Esophagus squamous epithelium (tissue), 5 donors: ENCODE results near the gene CCDC80. TPM values are rescaled to one million over a fixed set of nuclear protein-coding genes. Genes with fewer than 3 reads are reported as not detected.
A peak's percentile ranks its signal among the peaks of the same experiment; 100 is the strongest.

Experiments
- DNase-seq: peaks from one replicate; lab custom pipeline; 2025; lab: John Stamatoyannopoulos, UW
- H3K27ac ChIP-seq, 4 donors: fragments of 200-600 bp; sonication (generic); one replicate each; pipeline ENCODE4 v1.5.1; 2016 to 2019; ENCODE audit warnings: mild to moderate bottlenecking in 1 of 4
- H3K27me3 ChIP-seq, 4 donors: fragments of 200-600 bp; sonication (generic); 1 replicate in 3 of 4; 2 replicates in 1 of 4; pipeline versions ENCODE4 v1.5.1 to v1.6.0; 2017 to 2021; ENCODE audit warnings: antibody characterized with exemption in 1 of 4
- H3K36me3 ChIP-seq, 3 donors: fragments of 200-600 bp; sonication (generic); one replicate each; pipeline ENCODE4 v1.5.1; 2016 to 2019
- H3K4me1 ChIP-seq, 3 donors: fragments of 200-600 bp; sonication (generic); one replicate each; pipeline ENCODE4 v1.5.1; 2017 to 2019
- H3K4me3 ChIP-seq, 4 donors: fragments of 200-600 bp; sonication (generic); 1 replicate in 3 of 4; 2 replicates in 1 of 4; pipeline ENCODE4 v1.5.1; 2016 to 2019; ENCODE audit warnings: mild to moderate bottlenecking in 2 of 4, moderate library complexity in 1 of 4
- H3K9me3 ChIP-seq, 3 donors: fragments of 200-600 bp; sonication (generic); one replicate each; pipeline ENCODE4 v1.5.1; 2016 to 2019
- POLR2A ChIP-seq, 4 donors: fragments of 450-650 bp; IDR thresholded peaks; one replicate each; pipeline ENCODE4 v1.6.1; 2017; ENCODE audit warnings: antibody characterized with exemption in 4 of 4, mild to moderate bottlenecking in 4 of 4, moderate library complexity in 3 of 4
- WGBS, 2 donors: methylation state at CpG; one replicate each; pipeline ENCODE4 v1.1.5; 2018; 5-methylcytosine and 5-hydroxymethylcytosine counted together
- intact Hi-C: fragments of 100-400 bp; cut with DNase I; formaldehyde crosslinking; loops from one replicate; pipeline ENCODE4 v1.15.0; 2022
- total RNA-seq, 4 donors: library from RNA; depleted of rRNA; stranded (reverse); fragments of >200 nt; gene quantifications; one replicate each; pipeline ENCODE4 v1.1.0, GENCODE V29; 2016
- TF ChIP-seq, protein P1 (sequence below), 6 experiments: fragments of 450-650 bp in 4 of 6; fragments of 200-600 bp in 2 of 6; sonication (generic) in 2 of 6; IDR thresholded peaks; one replicate each; pipeline ENCODE4 v1.5.1; 2016 to 2019; ENCODE audit warnings: antibody characterized with exemption in 6 of 6, mild to moderate bottlenecking in 4 of 6, moderate library complexity in 4 of 6
- donor health status: DM: yes; HTN: yes; CAD: no.

CCDC80 gene
- total RNA-seq, 4 donors from 2014 or later: 2.0 to 69.6 (median 13.1) TPM

GRCh38 chr3:112561734-112562529 lies 79.0 kb downstream of the CCDC80 start, which contains the start of the genes ATG3 and SLC35A5:
TSS of gene ATG3 (minus strand) at chr3:112561962. CDS start at chr3:112561528, 434 bp downstream.
TSS of gene SLC35A5 (plus strand) at chr3:112562045. CDS start at chr3:112563404, 1,359 bp downstream.
- intact Hi-C loops: no loop called here
- peak within 1 kb of the TSS; percentile 76 to 96 (median 85) for H3K4me3 ChIP-seq
- WGBS, 2 donors: 0% methylated on average over 6 to 31 of the region's 58 CpGs
- peak; percentile 93 for DNase-seq
- TF ChIP-seq, protein P1, sequence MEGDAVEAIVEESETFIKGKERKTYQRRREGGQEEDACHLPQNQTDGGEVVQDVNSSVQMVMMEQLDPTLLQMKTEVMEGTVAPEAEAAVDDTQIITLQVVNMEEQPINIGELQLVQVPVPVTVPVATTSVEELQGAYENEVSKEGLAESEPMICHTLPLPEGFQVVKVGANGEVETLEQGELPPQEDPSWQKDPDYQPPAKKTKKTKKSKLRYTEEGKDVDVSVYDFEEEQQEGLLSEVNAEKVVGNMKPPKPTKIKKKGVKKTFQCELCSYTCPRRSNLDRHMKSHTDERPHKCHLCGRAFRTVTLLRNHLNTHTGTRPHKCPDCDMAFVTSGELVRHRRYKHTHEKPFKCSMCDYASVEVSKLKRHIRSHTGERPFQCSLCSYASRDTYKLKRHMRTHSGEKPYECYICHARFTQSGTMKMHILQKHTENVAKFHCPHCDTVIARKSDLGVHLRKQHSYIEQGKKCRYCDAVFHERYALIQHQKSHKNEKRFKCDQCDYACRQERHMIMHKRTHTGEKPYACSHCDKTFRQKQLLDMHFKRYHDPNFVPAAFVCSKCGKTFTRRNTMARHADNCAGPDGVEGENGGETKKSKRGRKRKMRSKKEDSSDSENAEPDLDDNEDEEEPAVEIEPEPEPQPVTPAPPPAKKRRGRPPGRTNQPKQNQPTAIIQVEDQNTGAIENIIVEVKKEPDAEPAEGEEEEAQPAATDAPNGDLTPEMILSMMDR (IDR thresholded peaks at IDR 0.05): peak in 3 of 6 experiments; percentile 7 to 10 (median 8)
- peak in 3 of 4 donors; percentile 31 to 80 (median 70) for TF ChIP-seq POLR2A (IDR thresholded peaks at IDR 0.05)
- no peaks in the 10 kb centered on the region for H3K27me3 ChIP-seq
- peaks cover 0 to 38% (median 0%) of the 10 kb centered on the region in 3 donors for H3K36me3 ChIP-seq
- H3K9me3 ChIP-seq: no peaks in the 10 kb centered on the region
- peaks cover 5 to 55% (median 22%) of the 10 kb centered on the region in 3 donors for H3K4me1 ChIP-seq
- peak within 1 kb of the TSS; percentile 92 to 99 (median 98) for H3K27ac ChIP-seq

- peak overlapping the region; percentile 92 to 99 (median 98) for H3K27ac ChIP-seq
- no peaks in the 10 kb centered on the region for H3K27me3 ChIP-seq
- intact Hi-C loops: no loop called here
- TF ChIP-seq, protein P1 (IDR thresholded peaks at IDR 0.05): no peak
- TF ChIP-seq POLR2A (IDR thresholded peaks at IDR 0.05): no peak
- H3K4me1 ChIP-seq: peaks cover 5 to 55% (median 22%) of the 10 kb centered on the region in 3 donors
- H3K36me3 ChIP-seq: peaks cover 0 to 34% (median 0%) of the 10 kb centered on the region in 3 donors
- peak overlapping the region; percentile 76 to 96 (median 85) for H3K4me3 ChIP-seq
- DNase-seq: no peak
- no peaks in the 10 kb centered on the region for H3K9me3 ChIP-seq
- WGBS, 2 donors: 0% methylated on average over 16 of the region's 29 CpGs; no CpG with 5 or more reads in 1 of the 2 donors
Observed at GRCh38 chr3:112561484-112561733, 79.5 kb downstream of the CCDC80 start.

DNA sequence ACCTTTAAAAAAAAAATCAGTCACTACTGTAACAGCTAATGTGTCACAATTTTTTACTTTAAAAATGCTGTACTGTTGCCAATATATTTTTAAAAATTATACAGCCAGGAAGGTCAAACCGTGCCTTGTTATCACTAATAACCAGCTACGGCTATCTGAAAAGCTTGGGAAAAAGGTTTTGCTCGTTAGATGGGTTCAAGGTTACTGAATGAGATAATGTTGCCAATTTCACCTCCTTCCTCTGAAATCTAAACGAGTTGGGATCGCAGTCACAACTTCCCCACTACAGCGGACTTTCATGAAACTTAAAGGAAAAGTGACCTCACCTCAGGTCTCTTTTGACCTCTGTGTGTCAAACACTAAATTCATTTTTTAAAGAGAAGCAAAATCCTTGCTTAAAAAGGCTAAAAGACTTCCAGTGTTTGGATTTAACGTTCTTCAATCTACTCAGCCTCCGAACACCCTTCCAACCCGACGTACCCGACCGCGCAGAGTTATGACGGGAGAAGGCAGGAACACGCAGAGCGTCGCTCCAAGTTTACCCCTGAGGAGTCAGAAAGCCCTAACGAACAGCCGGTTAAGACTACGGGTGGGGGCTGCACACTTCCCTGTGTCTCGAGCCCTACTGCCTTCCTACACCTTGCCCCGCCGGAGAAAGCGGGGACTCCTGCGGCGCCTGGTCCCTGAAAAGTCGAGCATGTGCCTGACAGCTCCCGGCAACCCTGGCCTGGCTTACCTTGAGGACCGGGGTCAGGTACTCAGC lies 80.0 kb downstream of the CCDC80 start:
- intact Hi-C loops: no loop called here
- H3K27me3 ChIP-seq: no peaks in the 10 kb centered on the region

DNA sequence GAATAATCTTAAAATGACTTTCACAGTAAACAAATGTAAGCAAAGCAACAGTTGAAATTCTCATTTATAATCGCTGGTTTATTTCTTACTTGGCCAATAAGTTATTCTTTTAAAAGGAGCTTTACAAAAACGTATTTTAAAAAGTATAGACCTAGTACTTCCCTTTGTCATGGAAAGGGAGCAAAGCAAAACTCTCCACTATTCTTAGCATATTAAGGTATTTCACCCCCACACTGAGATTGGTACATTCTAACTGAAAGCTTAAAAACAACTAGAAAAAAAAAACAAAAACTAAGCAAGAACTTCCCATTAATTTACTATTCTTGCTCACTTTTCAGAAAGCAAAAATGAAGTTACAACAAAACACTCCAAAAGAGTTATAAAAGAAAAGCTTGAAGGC lies 80.6 kb downstream of the CCDC80 start:
- Histone ChIP-seq H3K36me3 (peaks cover 0 to 25% (median 0%) of the 10 kb centered on the region in 3 donors), H3K4me3 (peak overlapping the region; percentile 76 to 96 (median 85)), H3K27ac (peak overlapping the region in 3 of 4 donors; percentile 92 to 98 (median 98)), H3K27me3 (no peaks in the 10 kb centered on the region), H3K9me3 (no peaks in the 10 kb centered on the region), H3K4me1 (peaks cover 5 to 64% (median 22%) of the 10 kb centered on the region in 3 donors)
- WGBS, 2 donors: 13 to 20% methylated on average over 2 of the region's 2 CpGs
- no peak for DNase-seq
- intact Hi-C loops: no loop called here
- TF ChIP-seq POLR2A (IDR thresholded peaks at IDR 0.05): no peak
- TF ChIP-seq, protein P1 (IDR thresholded peaks at IDR 0.05): no peak

More for the DNA sequence above, 80.0 kb downstream of the CCDC80 start:
- TF ChIP-seq, protein P1 (IDR thresholded peaks at IDR 0.05): no peak
- peak in 1 of 4 donors; percentile 27 for TF ChIP-seq POLR2A (IDR thresholded peaks at IDR 0.05)
- no peaks in the 10 kb centered on the region for H3K9me3 ChIP-seq
- peaks cover 0 to 29% (median 0%) of the 10 kb centered on the region in 3 donors for H3K36me3 ChIP-seq
- WGBS, 2 donors: 0% methylated on average over 14 to 18 of the region's 29 CpGs
- H3K27ac ChIP-seq: peak overlapping the region; percentile 92 to 99 (median 98)
- no peak for DNase-seq
- peaks cover 5 to 58% (median 22%) of the 10 kb centered on the region in 3 donors for H3K4me1 ChIP-seq
- peak overlapping the region; percentile 76 to 96 (median 85) for H3K4me3 ChIP-seq
